Neural cell (in vitro differentiated cells): ENCODE measurements around the gene SPDYE16.
"Not testable (repeated sequence)": the region's sequence is repeated elsewhere in the genome, so short reads cannot be mapped to it uniquely, and the experiment has no call there.

Experiments used
- EZH2 ChIP-seq: fragments of 200-600, 300-800 bp; shearing (Covaris generic), sonication (generic); IDR thresholded peaks from 2 replicates; pipeline ENCODE4 v1.6.1; 2014; ENCODE audit warnings: antibody characterized with exemption, low read length, borderline replicate concordance, mild to moderate bottlenecking; ENCODE audit not compliant: insufficient read depth, poor library complexity, severe bottlenecking
- MXI1 ChIP-seq: fragments of 450-650 bp; conservative IDR thresholded peaks from 2 replicates; pipeline ENCODE4 v1.6.1; 2014; ENCODE audit warnings: antibody characterized with exemption, mild to moderate bottlenecking; ENCODE audit not compliant: poor library complexity, severe bottlenecking
- POLR2AphosphoS5 ChIP-seq: IDR thresholded peaks from 2 replicates; pipeline ENCODE4 v1.6.1; 2012
- SMC3 ChIP-seq: fragments of 450-650 bp; conservative IDR thresholded peaks from 2 replicates; pipeline ENCODE4 v1.6.1; 2014; ENCODE audit warnings: antibody characterized with exemption, mild to moderate bottlenecking, moderate library complexity; ENCODE audit not compliant: poor library complexity
- TF ChIP-seq, protein P1 (sequence below): fragments of 450-650 bp; IDR thresholded peaks from 2 replicates; pipeline ENCODE4 v1.5.1; 2014; ENCODE audit warnings: antibody characterized with exemption, mild to moderate bottlenecking, moderate library complexity; ENCODE audit not compliant: poor library complexity, severe bottlenecking

DNA sequence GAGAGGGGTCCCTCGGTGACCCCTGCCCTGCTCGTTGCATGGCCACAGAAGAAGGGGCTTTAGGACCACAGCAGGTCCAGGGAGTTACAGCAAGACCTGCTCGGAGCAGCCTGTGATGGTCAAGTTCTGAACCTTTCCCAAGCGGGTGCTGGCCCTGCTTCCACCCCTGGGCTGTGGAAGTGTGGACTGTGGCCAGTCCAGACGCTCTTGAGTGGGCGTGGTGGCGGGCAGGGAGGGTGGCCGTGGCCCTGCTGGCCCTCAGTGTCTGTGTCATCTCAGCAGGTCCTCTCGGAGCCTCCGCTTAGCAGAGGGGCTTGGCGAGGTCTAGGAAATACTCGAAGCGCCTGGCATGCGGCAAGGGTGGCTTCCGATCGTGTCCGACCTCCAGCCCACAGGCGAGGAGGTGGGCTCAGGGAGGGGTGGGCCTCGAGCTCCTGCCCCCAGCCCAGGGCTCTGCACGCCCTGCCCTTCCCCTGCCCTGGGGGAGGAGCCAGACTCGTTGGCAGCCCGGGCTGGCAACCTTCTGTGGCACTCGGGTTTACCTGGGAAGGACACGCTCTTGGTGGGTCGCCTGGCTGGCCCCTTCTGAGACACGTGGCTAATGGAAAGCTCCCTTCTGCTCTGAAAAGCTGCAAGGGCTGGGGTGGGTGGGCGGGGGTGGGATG is 45.0 kb downstream of the SPDYE16 start:
- not testable (repeated sequence) for TF ChIP-seq SMC3, MXI1, POLR2AphosphoS5, EZH2
- TF ChIP-seq, protein P1, sequence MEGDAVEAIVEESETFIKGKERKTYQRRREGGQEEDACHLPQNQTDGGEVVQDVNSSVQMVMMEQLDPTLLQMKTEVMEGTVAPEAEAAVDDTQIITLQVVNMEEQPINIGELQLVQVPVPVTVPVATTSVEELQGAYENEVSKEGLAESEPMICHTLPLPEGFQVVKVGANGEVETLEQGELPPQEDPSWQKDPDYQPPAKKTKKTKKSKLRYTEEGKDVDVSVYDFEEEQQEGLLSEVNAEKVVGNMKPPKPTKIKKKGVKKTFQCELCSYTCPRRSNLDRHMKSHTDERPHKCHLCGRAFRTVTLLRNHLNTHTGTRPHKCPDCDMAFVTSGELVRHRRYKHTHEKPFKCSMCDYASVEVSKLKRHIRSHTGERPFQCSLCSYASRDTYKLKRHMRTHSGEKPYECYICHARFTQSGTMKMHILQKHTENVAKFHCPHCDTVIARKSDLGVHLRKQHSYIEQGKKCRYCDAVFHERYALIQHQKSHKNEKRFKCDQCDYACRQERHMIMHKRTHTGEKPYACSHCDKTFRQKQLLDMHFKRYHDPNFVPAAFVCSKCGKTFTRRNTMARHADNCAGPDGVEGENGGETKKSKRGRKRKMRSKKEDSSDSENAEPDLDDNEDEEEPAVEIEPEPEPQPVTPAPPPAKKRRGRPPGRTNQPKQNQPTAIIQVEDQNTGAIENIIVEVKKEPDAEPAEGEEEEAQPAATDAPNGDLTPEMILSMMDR = not testable (repeated sequence)
